MM.1S (cell line): ENCODE results near the gene KCNIP3.

Source experiments
- EZH2 ChIP-seq: fragments of 300-600 bp; sonication (generic); optimal IDR thresholded peaks from 2 replicates; pipeline ENCODE3; 2017; ENCODE audit warnings: low read depth, mild to moderate bottlenecking, antibody characterized with exemption, low read length, mixed read lengths
- TF ChIP-seq, protein P1 (sequence below): fragments of 300-600 bp; sonication (generic); IDR thresholded peaks from 2 replicates; pipeline ENCODE4 v1.5.1; 2016; ENCODE audit warnings: antibody characterized with exemption, low read length, mixed read lengths

DNA sequence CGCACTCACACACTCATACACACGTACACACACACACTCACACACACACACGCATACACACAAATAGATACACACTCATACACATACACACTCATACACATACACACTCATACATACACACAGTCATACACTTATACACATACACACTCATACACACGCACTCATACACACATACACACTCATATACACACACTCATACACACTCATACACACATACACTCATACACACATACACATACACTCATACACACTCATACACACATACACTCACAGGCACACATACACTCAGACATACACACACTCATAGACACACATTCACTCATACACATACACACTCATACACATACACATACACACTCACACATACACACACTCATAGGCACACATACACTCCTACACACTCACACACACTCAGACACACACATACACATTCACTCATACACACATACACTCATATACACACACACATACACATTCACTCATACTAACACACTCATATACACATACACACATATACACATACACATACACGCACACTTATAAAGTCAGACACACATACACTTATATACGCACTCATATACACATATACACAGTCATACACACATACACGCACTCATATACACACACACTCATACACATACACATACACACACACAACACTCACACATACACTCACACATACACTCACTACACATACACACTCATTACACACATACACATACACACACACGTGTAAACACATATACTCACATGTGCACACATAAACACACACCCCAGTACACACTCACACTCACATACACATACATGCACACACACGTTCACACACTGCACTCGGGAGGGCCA is 28.7 kb downstream of the KCNIP3 start:
- TF ChIP-seq, protein P1, sequence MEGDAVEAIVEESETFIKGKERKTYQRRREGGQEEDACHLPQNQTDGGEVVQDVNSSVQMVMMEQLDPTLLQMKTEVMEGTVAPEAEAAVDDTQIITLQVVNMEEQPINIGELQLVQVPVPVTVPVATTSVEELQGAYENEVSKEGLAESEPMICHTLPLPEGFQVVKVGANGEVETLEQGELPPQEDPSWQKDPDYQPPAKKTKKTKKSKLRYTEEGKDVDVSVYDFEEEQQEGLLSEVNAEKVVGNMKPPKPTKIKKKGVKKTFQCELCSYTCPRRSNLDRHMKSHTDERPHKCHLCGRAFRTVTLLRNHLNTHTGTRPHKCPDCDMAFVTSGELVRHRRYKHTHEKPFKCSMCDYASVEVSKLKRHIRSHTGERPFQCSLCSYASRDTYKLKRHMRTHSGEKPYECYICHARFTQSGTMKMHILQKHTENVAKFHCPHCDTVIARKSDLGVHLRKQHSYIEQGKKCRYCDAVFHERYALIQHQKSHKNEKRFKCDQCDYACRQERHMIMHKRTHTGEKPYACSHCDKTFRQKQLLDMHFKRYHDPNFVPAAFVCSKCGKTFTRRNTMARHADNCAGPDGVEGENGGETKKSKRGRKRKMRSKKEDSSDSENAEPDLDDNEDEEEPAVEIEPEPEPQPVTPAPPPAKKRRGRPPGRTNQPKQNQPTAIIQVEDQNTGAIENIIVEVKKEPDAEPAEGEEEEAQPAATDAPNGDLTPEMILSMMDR: no peak
- no peak for TF ChIP-seq EZH2
